ENCODE results near the gene PNLIPRP2. TPM values are rescaled to one million over a fixed set of nuclear protein-coding genes. Genes with fewer than 3 reads are reported as not detected.
A peak's percentile ranks its signal among the peaks of the same experiment; 100 is the strongest.

The PNLIPRP2 gene
- total RNA-seq, 2 donors from 2014 or later = 0.64 to 0.79 TPM

DNA sequence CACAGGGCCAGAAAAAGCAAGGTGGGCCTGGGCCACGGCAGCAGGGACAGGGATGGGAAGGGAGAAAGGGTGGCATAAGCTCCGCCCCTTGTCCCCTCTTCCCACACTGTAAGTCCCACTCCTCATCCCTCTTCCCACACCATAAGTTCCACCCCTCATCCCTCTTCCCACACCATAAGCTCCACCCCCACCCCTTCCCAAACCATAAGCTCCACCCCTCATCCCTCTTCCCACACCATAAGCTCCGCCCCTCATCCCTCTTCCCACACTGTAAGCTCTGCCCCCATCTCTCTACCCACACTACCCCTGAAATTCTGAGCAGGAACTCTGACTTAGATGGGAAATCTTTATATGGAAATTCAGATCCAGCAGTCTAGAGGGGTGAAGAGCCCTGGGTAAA is 65.9 kb downstream of the PNLIPRP2 start:
- Histone ChIP-seq H3K9ac (ENCODE audit: extremely low read depth, low read length, poor library complexity, severe bottlenecking) (no peak overlapping the region), H3K27ac (ENCODE audit: low read depth, low read length) (no peak overlapping the region), H3K4me1 (ENCODE audit: control insufficient read depth, insufficient read depth, low read length) (peaks cover 13% of the 10 kb centered on the region), H3K4me3 (ENCODE audit: low read length) (no peak overlapping the region), H3K36me3 (ENCODE audit: control insufficient read depth, insufficient read depth, low read length) (no peaks in the 10 kb centered on the region), H3K9me3 (ENCODE audit: control insufficient read depth, low read length) (no peaks in the 10 kb centered on the region), H3K27me3 (ENCODE audit: control insufficient read depth, insufficient read depth, low read length, poor library complexity, severe bottlenecking) (no peaks in the 10 kb centered on the region)
- H3K9me3 Mint-ChIP-seq = peaks cover 1% of the 10 kb centered on the region
- no peaks in the 10 kb centered on the region for H3K36me3 Mint-ChIP-seq (ENCODE audit: low read depth)
- H3K4me1 Mint-ChIP-seq = peaks cover 41% of the 10 kb centered on the region
- H3K27me3 Mint-ChIP-seq (ENCODE audit: insufficient read depth) = no peaks in the 10 kb centered on the region
- H3K27ac Mint-ChIP-seq = no peak overlapping the region
- 94% methylated on average over 3 of the region's 3 CpGs; no CpG with 5 or more reads in 1 of the 2 experiments for WGBS, 2 experiments (ENCODE audit: insufficient coverage in 1 of 2, insufficient read length in 1 of 2)
- TF ChIP-seq, protein P1, sequence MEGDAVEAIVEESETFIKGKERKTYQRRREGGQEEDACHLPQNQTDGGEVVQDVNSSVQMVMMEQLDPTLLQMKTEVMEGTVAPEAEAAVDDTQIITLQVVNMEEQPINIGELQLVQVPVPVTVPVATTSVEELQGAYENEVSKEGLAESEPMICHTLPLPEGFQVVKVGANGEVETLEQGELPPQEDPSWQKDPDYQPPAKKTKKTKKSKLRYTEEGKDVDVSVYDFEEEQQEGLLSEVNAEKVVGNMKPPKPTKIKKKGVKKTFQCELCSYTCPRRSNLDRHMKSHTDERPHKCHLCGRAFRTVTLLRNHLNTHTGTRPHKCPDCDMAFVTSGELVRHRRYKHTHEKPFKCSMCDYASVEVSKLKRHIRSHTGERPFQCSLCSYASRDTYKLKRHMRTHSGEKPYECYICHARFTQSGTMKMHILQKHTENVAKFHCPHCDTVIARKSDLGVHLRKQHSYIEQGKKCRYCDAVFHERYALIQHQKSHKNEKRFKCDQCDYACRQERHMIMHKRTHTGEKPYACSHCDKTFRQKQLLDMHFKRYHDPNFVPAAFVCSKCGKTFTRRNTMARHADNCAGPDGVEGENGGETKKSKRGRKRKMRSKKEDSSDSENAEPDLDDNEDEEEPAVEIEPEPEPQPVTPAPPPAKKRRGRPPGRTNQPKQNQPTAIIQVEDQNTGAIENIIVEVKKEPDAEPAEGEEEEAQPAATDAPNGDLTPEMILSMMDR (conservative IDR thresholded peaks at IDR 0.05) = no peak
- DNase-seq = no peak
- H3K4me3 Mint-ChIP-seq = no peak overlapping the region

- H3K4me1 ChIP-seq (ENCODE audit: control insufficient read depth, insufficient read depth, low read length) = peaks cover 13% of the 10 kb centered on the region
- H3K4me1 Mint-ChIP-seq = peaks cover 42% of the 10 kb centered on the region
- H3K36me3 Mint-ChIP-seq (ENCODE audit: low read depth) = no peaks in the 10 kb centered on the region
- H3K9ac ChIP-seq (ENCODE audit: extremely low read depth, low read length, poor library complexity, severe bottlenecking) = no peak overlapping the region
- H3K9me3 ChIP-seq (ENCODE audit: control insufficient read depth, low read length) = no peaks in the 10 kb centered on the region
- no peak overlapping the region for H3K27ac ChIP-seq (ENCODE audit: low read depth, low read length)
- H3K27me3 ChIP-seq (ENCODE audit: control insufficient read depth, insufficient read depth, low read length, poor library complexity, severe bottlenecking) = no peaks in the 10 kb centered on the region
- no peaks in the 10 kb centered on the region for H3K36me3 ChIP-seq (ENCODE audit: control insufficient read depth, insufficient read depth, low read length)
- 78 to 80% methylated on average over 5 to 6 of the region's 6 CpGs for WGBS, 2 experiments (ENCODE audit: insufficient coverage in 1 of 2, insufficient read length in 1 of 2)
- no peaks in the 10 kb centered on the region for H3K9me3 Mint-ChIP-seq
- no peak overlapping the region for H3K4me3 ChIP-seq (ENCODE audit: low read length)
- H3K27me3 Mint-ChIP-seq (ENCODE audit: insufficient read depth) = no peaks in the 10 kb centered on the region
- no peak overlapping the region for H3K27ac Mint-ChIP-seq
- TF ChIP-seq, protein P1 (conservative IDR thresholded peaks at IDR 0.05) = no peak
- peak; percentile 46 for DNase-seq
- no peak overlapping the region for H3K4me3 Mint-ChIP-seq
These were observed 66.9 kb downstream of the PNLIPRP2 start for GRCh38 chr10:116687633-116688032.

DNA sequence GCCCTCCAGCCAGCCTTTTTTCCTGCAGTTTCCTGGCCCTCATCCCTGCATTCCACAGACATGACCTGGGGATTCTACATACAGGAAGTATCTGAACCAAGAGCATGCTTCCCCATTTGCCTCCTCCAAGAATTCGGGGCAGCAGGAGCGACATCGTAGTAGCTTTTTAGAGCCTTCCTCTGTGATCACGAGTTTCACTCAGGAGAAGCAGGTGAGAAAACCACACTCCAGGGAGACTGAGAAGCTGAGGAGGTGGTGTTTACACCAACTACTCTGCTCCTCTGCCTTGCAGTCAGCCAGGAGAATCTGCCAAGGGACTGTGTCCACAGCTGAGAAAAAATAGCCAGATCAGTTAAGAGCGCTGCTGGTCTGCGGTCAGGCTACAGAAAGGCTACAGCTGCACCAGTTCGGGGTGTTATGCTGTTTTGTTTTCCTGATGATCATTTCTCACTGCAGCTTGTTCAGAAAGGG is 67.5 kb downstream of the PNLIPRP2 start:
- DNase-seq = peak; percentile 76

More for the DNA sequence above, 67.5 kb downstream of the PNLIPRP2 start:
- Histone ChIP-seq H3K4me1 (ENCODE audit: control insufficient read depth, insufficient read depth, low read length) (peaks cover 13% of the 10 kb centered on the region), H3K27ac (ENCODE audit: low read depth, low read length) (no peak overlapping the region), H3K4me3 (ENCODE audit: low read length) (no peak overlapping the region), H3K27me3 (ENCODE audit: control insufficient read depth, insufficient read depth, low read length, poor library complexity, severe bottlenecking) (no peaks in the 10 kb centered on the region), H3K9me3 (ENCODE audit: control insufficient read depth, low read length) (no peaks in the 10 kb centered on the region), H3K9ac (ENCODE audit: extremely low read depth, low read length, poor library complexity, severe bottlenecking) (no peak overlapping the region), H3K36me3 (ENCODE audit: control insufficient read depth, insufficient read depth, low read length) (no peaks in the 10 kb centered on the region)
- WGBS, 2 experiments (ENCODE audit: insufficient coverage in 1 of 2, insufficient read length in 1 of 2) = 70 to 79% methylated on average over 6 to 7 of the region's 7 CpGs
- Mint-ChIP-seq H3K27me3 (ENCODE audit: insufficient read depth) (no peaks in the 10 kb centered on the region), H3K36me3 (ENCODE audit: low read depth) (no peaks in the 10 kb centered on the region), H3K4me3 (no peak overlapping the region), H3K27ac (no peak overlapping the region), H3K9me3 (no peaks in the 10 kb centered on the region), H3K4me1 (peaks cover 44% of the 10 kb centered on the region)
- TF ChIP-seq, protein P1 (conservative IDR thresholded peaks at IDR 0.05) = no peak

Data from endodermal cell (in vitro differentiated cells).